ENCODE data around the gene CLIP2.

CLIP2 gene

GRCh38 chr7:74297516-74298233 lies 8.5 kb downstream of the CLIP2 start (continued):
- TF ChIP-seq PRDM10 (tag by site-specific recombination; IDR thresholded peaks at IDR 0.05) (no peak), KLF9 (tag by site-specific recombination; IDR thresholded peaks at IDR 0.05; ENCODE audit: low read depth) (no peak)

GRCh38 chr7:74299401-74299800 lies 10.2 kb downstream of the CLIP2 start:
- H3K27ac ChIP-seq (ENCODE audit: extremely low read depth, low read depth, low read length), result no peak overlapping the region
- no peaks in the 10 kb centered on the region for H3K36me3 ChIP-seq (ENCODE audit: control insufficient read depth in 2 of 2, insufficient read depth in 1 of 2, low read length in 2 of 2)
- ChIA-PET POLR2A (no interaction called here), CTCF (interaction anchor here (0.8 kb wide), 1 partner anchor 263 kb away, joined by 4 read pairs; no protein-coding TSS in a partner anchor)
- H3K9me3 ChIP-seq (ENCODE audit: control insufficient read depth, insufficient read depth, low read depth, low read length), result no peaks in the 10 kb centered on the region
- TF ChIP-seq ZNF223 (tag by site-specific recombination; IDR thresholded peaks at IDR 0.05), result no peak
- H3K4me3 ChIP-seq (ENCODE audit: low read depth, low read length), result no peak overlapping the region
- H3K4me1 ChIP-seq (ENCODE audit: control insufficient read depth, insufficient read depth, low read length), result no peaks in the 10 kb centered on the region

- TF ChIP-seq ZNF223 (tag by site-specific recombination; IDR thresholded peaks at IDR 0.05) (no peak), ZNF623 (tag by site-specific recombination; IDR thresholded peaks at IDR 0.05) (no peak), ZNF302 (tag by site-specific recombination; IDR thresholded peaks at IDR 0.05; ENCODE audit: low read depth) (no peak)
- POLR2A ChIA-PET, result no interaction called here
- Histone ChIP-seq H3K27ac (ENCODE audit: extremely low read depth, low read depth, low read length) (no peak overlapping the region), H3K4me3 (ENCODE audit: low read depth, low read length) (no peak overlapping the region), H3K36me3 (ENCODE audit: control insufficient read depth in 2 of 2, insufficient read depth in 1 of 2, low read length in 2 of 2) (no peaks in the 10 kb centered on the region), H3K4me1 (ENCODE audit: control insufficient read depth, insufficient read depth, low read length) (no peaks in the 10 kb centered on the region), H3K9me3 (ENCODE audit: control insufficient read depth, insufficient read depth, low read depth, low read length) (no peaks in the 10 kb centered on the region)
- CTCF ChIA-PET, result no interaction called here
Observed at GRCh38 chr7:74300926-74301325, 11.7 kb downstream of the CLIP2 start.

- no peaks in the 10 kb centered on the region for H3K36me3 ChIP-seq (ENCODE audit: control insufficient read depth in 2 of 2, insufficient read depth in 1 of 2, low read length in 2 of 2)
- H3K4me1 ChIP-seq (ENCODE audit: control insufficient read depth, insufficient read depth, low read length), result no peaks in the 10 kb centered on the region
- H3K27ac ChIP-seq (ENCODE audit: extremely low read depth, low read depth, low read length), result no peak overlapping the region
- POLR2A ChIA-PET, result interaction anchor here (0.5 kb wide), 1 partner anchor 29 kb away, joined by 4 read pairs; no protein-coding TSS in a partner anchor
- no peaks in the 10 kb centered on the region for H3K9me3 ChIP-seq (ENCODE audit: control insufficient read depth, insufficient read depth, low read depth, low read length)
- H3K4me3 ChIP-seq (ENCODE audit: low read depth, low read length), result no peak overlapping the region
- CTCF ChIA-PET, result interaction anchor here (0.7 kb wide), 1 partner anchor 28 kb away, joined by 3 read pairs; no protein-coding TSS in a partner anchor
- TF ChIP-seq GLIS2 (tag by site-specific recombination; IDR thresholded peaks at IDR 0.05), result no peak
Observed at GRCh38 chr7:74302745-74303221, 13.6 kb downstream of the CLIP2 start.

- Histone ChIP-seq H3K4me1 (ENCODE audit: control insufficient read depth, insufficient read depth, low read length) (no peaks in the 10 kb centered on the region), H3K27ac (ENCODE audit: extremely low read depth, low read depth, low read length) (no peak overlapping the region), H3K9me3 (ENCODE audit: control insufficient read depth, insufficient read depth, low read depth, low read length) (no peaks in the 10 kb centered on the region), H3K4me3 (ENCODE audit: low read depth, low read length) (no peak overlapping the region), H3K36me3 (ENCODE audit: control insufficient read depth in 2 of 2, insufficient read depth in 1 of 2, low read length in 2 of 2) (no peaks in the 10 kb centered on the region)
- ChIA-PET POLR2A (no interaction called here), CTCF (no interaction called here)
- TF ChIP-seq ZNF76 (tag by site-specific recombination; IDR thresholded peaks at IDR 0.05; ENCODE audit: borderline replicate concordance, low read depth) (no peak), ZNF121 (tag by site-specific recombination; IDR thresholded peaks at IDR 0.05) (peak; percentile 60; the same call in 1 of the 2 replicates)
Observed at GRCh38 chr7:74304550-74304949, 15.3 kb downstream of the CLIP2 start.

Measured in HEK293 (cell line).